Activated CD4-positive, alpha-beta T cell treated with anti-CD3 and anti-CD28 coated beads, Interleukin-2, amount 50 U/mL, for 1 hour (primary cell): ENCODE measurements around the gene CELF1.

Experiments used
- DNase-seq: peaks from one replicate; pipeline ENCODE4 v3.0.0-alpha.2; 2020

The CELF1 gene

GRCh38 chr11:47507563-47508239 is 45.2 kb downstream of the CELF1 start:
- DNase-seq = no peak

- no peak for DNase-seq
Measured at GRCh38 chr11:47506795-47507562, 46.0 kb downstream of the CELF1 start.

- no peak for DNase-seq
Measured at GRCh38 chr11:47506373-47506772, 46.6 kb downstream of the CELF1 start.

- no peak for DNase-seq
Measured at GRCh38 chr11:47504910-47505309, 48.0 kb downstream of the CELF1 start.

- DNase-seq = no peak
Measured at GRCh38 chr11:47503227-47503626, 49.7 kb downstream of the CELF1 start.

- DNase-seq = no peak
Measured at GRCh38 chr11:47502767-47503166, 50.2 kb downstream of the CELF1 start.

GRCh38 chr11:47501101-47501500 is 51.8 kb downstream of the CELF1 start:
- DNase-seq = no peak

- DNase-seq = no peak
Measured at GRCh38 chr11:47500121-47500520, 52.8 kb downstream of the CELF1 start.

GRCh38 chr11:47499614-47500013 is 53.3 kb downstream of the CELF1 start:
- DNase-seq = no peak

GRCh38 chr11:47499161-47499560 is 53.8 kb downstream of the CELF1 start:
- DNase-seq = no peak

- no peak for DNase-seq
Measured at GRCh38 chr11:47498584-47499152, 54.3 kb downstream of the CELF1 start.

GRCh38 chr11:47498149-47498548 is 54.8 kb downstream of the CELF1 start:
- DNase-seq = no peak

- no peak for DNase-seq
Measured at GRCh38 chr11:47496808-47497207, 56.1 kb downstream of the CELF1 start.

- no peak for DNase-seq
Measured at GRCh38 chr11:47495856-47496217, 57.1 kb downstream of the CELF1 start.

- no peak for DNase-seq
Measured at GRCh38 chr11:47495011-47495855, 57.7 kb downstream of the CELF1 start.

GRCh38 chr11:47489395-47489755 is 63.6 kb downstream of the CELF1 start:
- no peak for DNase-seq

- DNase-seq = no peak
Measured at GRCh38 chr11:47488674-47489394, 64.1 kb downstream of the CELF1 start.

- no peak for DNase-seq
Measured at GRCh38 chr11:47488111-47488510, 64.8 kb downstream of the CELF1 start.

- DNase-seq = no peak
Measured at GRCh38 chr11:47487421-47487820, 65.5 kb downstream of the CELF1 start.

- DNase-seq = no peak
Measured at GRCh38 chr11:47485107-47485506, 67.8 kb downstream of the CELF1 start.

GRCh38 chr11:47483457-47483856 is 69.5 kb downstream of the CELF1 start:
- DNase-seq = no peak

- DNase-seq = no peak
Measured at GRCh38 chr11:47480762-47481161, 72.2 kb downstream of the CELF1 start.
